Measurements from ENCODE around the gene DNMT3A. TPM values are rescaled to one million over a fixed set of nuclear protein-coding genes. Genes with fewer than 3 reads are reported as not detected.

The DNMT3A gene
- total and polyA plus RNA-seq, 8 donors: 3.4 to 47.4 (median 15.8) TPM

GRCh38 chr2:25219621-25220020 lies 122.1 kb downstream of the DNMT3A start:
- H3K4me1 ChIP-seq: peaks cover 6 to 15% (median 9%) of the 10 kb centered on the region in 4 donors
- no peak for TF ChIP-seq POLR2AphosphoS5 (IDR thresholded peaks at IDR 0.05)
- TF ChIP-seq, protein P1, sequence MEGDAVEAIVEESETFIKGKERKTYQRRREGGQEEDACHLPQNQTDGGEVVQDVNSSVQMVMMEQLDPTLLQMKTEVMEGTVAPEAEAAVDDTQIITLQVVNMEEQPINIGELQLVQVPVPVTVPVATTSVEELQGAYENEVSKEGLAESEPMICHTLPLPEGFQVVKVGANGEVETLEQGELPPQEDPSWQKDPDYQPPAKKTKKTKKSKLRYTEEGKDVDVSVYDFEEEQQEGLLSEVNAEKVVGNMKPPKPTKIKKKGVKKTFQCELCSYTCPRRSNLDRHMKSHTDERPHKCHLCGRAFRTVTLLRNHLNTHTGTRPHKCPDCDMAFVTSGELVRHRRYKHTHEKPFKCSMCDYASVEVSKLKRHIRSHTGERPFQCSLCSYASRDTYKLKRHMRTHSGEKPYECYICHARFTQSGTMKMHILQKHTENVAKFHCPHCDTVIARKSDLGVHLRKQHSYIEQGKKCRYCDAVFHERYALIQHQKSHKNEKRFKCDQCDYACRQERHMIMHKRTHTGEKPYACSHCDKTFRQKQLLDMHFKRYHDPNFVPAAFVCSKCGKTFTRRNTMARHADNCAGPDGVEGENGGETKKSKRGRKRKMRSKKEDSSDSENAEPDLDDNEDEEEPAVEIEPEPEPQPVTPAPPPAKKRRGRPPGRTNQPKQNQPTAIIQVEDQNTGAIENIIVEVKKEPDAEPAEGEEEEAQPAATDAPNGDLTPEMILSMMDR (IDR thresholded peaks at IDR 0.05): no peak
- TF ChIP-seq EP300 (IDR thresholded peaks at IDR 0.05): no peak
- no peak for TF ChIP-seq POLR2A (IDR thresholded peaks at IDR 0.05)
- no peak overlapping the region for H3K4me3 ChIP-seq
- intact Hi-C loops (cut with DNase I; ENCODE audit: low total_unique reads): no loop called here
- no peaks in the 10 kb centered on the region for H3K27me3 ChIP-seq
- H3K27ac ChIP-seq: no peak overlapping the region
- WGBS, 5 donors: 56 to 81% (median 66%) methylated on average over 3 of the region's 3 CpGs
- peak in 1 of 2 donors; percentile 41 for DNase-seq
- H3K9me3 ChIP-seq: no peaks in the 10 kb centered on the region
- H3K36me3 ChIP-seq: no peaks in the 10 kb centered on the region

DNA sequence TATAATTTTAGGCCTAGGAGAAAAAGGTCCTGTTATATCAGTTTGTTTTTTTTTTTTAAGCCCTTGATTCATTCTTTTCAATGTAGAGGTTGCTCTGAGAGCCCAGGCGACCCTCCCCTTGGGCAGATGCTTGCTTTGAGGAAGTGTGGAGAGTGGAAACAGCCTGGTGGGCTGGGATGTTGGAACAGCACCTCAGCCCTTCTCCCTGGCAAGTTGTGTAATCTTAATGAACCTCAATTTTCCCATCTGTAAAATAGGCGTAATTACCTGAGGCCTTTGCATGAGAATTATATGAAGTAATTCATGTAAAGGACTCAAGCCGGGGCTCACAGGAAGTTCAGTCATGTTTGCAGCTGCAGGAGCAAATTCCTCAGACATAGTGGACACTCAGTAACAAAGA lies 123.6 kb downstream of the DNMT3A start:
- no peak for DNase-seq
- WGBS, 5 donors: 81 to 96% (median 92%) methylated on average over 3 of the region's 3 CpGs

GRCh38 chr2:25215948-25216679 lies 125.6 kb downstream of the DNMT3A start:
- peak; percentile 74 to 95 for DNase-seq
- Histone ChIP-seq H3K36me3 (no peaks in the 10 kb centered on the region), H3K4me3 (peak overlapping the region; percentile 52 to 64 (median 60)), H3K4me1 (peaks cover 6 to 15% (median 9%) of the 10 kb centered on the region in 4 donors), H3K27ac (peak overlapping the region; percentile 70 to 83 (median 80)), H3K27me3 (no peaks in the 10 kb centered on the region), H3K9me3 (no peaks in the 10 kb centered on the region)
- 2 to 8% (median 5%) methylated on average over 24 to 71 of the region's 71 CpGs for WGBS, 5 donors
- intact Hi-C loops (cut with DNase I; ENCODE audit: low total_unique reads): no loop called here
- TF ChIP-seq EP300 (IDR thresholded peaks at IDR 0.05) (no peak), POLR2AphosphoS5 (IDR thresholded peaks at IDR 0.05) (peak in 2 of 3 donors; percentile 8 to 49)
- TF ChIP-seq, protein P1 (IDR thresholded peaks at IDR 0.05): no peak

More for the DNA sequence above, 123.6 kb downstream of the DNMT3A start:
- intact Hi-C loops (cut with DNase I; ENCODE audit: low total_unique reads): no loop called here
- peaks cover 6 to 15% (median 9%) of the 10 kb centered on the region in 4 donors for H3K4me1 ChIP-seq
- H3K27ac ChIP-seq: no peak overlapping the region
- H3K9me3 ChIP-seq: no peaks in the 10 kb centered on the region
- no peak overlapping the region for H3K4me3 ChIP-seq
- TF ChIP-seq, protein P1 (IDR thresholded peaks at IDR 0.05): no peak
- TF ChIP-seq POLR2AphosphoS5 (IDR thresholded peaks at IDR 0.05) (no peak), EP300 (IDR thresholded peaks at IDR 0.05) (no peak), POLR2A (IDR thresholded peaks at IDR 0.05) (no peak)
- no peaks in the 10 kb centered on the region for H3K27me3 ChIP-seq
- no peaks in the 10 kb centered on the region for H3K36me3 ChIP-seq

- Histone ChIP-seq H3K4me3 (no peak overlapping the region), H3K9me3 (no peaks in the 10 kb centered on the region), H3K36me3 (no peaks in the 10 kb centered on the region), H3K27me3 (no peaks in the 10 kb centered on the region), H3K27ac (peak overlapping the region in 4 of 5 donors; percentile 76 to 83 (median 80)), H3K4me1 (peaks cover 6 to 15% (median 9%) of the 10 kb centered on the region in 4 donors)
- whole genome bisulfite sequencing, 5 donors: 56 to 68% (median 63%) methylated on average over 4 to 5 of the region's 5 CpGs
- no peak for DNase-seq
- TF ChIP-seq EP300 (IDR thresholded peaks at IDR 0.05) (no peak), POLR2AphosphoS5 (IDR thresholded peaks at IDR 0.05) (no peak), POLR2A (IDR thresholded peaks at IDR 0.05) (no peak)
- TF ChIP-seq, protein P1 (IDR thresholded peaks at IDR 0.05): no peak
- intact Hi-C loops (cut with DNase I; ENCODE audit: low total_unique reads): no loop called here
These were observed 126.5 kb downstream of the DNMT3A start for GRCh38 chr2:25215232-25215631.

Measured in stomach (tissue), 9 donors.